GM12891 (cell line): ENCODE measurements around the gene ALDH7A1.

Source experiments
- DNase-seq: peaks from one replicate; pipeline ENCODE4 v3.0.0; 2011; ENCODE audit warnings: low spot score; ENCODE audit not compliant: insufficient read length
- FAIRE-seq: peaks from 2 replicates; lab custom pipeline; 2011; peaks lifted over from hg19 to GRCh38; lab: Jason Lieb, UNC
- PAX5 ChIP-seq: IDR thresholded peaks from 2 replicates; pipeline ENCODE4 v1.6.1; 2011; ENCODE audit warnings: low read length, moderate library complexity, mild to moderate bottlenecking; ENCODE audit not compliant: insufficient read depth, severe bottlenecking
- POLR2A ChIP-seq: IDR thresholded peaks from 2 replicates; pipeline ENCODE4 v1.6.1; 2011; ENCODE audit warnings: low read depth, low read length, control low read depth
- POLR2AphosphoS5 ChIP-seq: IDR thresholded peaks from 2 replicates; pipeline ENCODE4 v1.6.1; 2011; ENCODE audit warnings: low read depth, low read length, control low read depth
- POU2F2 ChIP-seq: IDR thresholded peaks from 2 replicates; pipeline ENCODE4 v1.6.1; 2011; ENCODE audit warnings: low read depth, mild to moderate bottlenecking, control low read depth, low read length, moderate library complexity
- SPI1 ChIP-seq: IDR thresholded peaks from 2 replicates; pipeline ENCODE4 v1.6.1; 2011; ENCODE audit warnings: low read depth, low read length, control low read depth
- TAF1 ChIP-seq: IDR thresholded peaks from 2 replicates; pipeline ENCODE4 v1.6.1; 2011; ENCODE audit warnings: low read depth, low read length, control low read depth

The ALDH7A1 gene

DNA sequence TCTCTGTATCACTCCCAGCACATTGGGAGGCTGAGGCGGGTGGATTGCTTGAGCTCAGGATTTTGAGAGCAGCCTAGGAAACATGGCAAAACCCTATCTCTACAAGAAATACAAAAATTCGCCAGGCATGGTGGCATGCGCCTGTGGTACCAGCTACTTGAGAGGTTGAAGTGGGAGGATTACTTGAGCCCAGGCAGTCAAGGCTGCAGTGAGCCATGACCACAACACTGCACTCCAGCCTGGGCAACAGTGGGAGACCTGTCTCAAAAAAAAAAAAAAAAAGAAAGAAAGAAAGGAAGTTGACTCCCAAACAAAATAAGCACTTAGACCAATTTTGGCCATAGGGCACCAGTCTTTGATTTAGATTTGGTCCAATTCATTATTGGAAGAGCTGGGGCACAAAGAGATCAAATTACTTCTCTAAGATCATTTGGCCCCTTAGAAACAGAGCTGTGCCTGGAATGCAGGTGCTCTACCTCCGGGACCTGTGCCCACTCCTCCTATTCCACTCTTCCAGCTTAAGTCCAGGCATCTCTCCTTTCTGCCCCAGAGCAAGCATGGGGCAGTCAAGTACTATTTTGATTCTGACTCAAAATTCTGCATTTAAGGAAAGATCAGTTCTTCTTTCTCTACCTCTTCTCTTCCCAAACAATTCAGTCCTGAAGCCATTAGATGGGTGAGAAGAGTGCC is 59.0 kb downstream of the ALDH7A1 start:
- FAIRE-seq (no peak), DNase-seq (no peak)
- no peak for TF ChIP-seq POU2F2
- no peak for TF ChIP-seq POLR2AphosphoS5
- no peak for TF ChIP-seq PAX5
- no peak for TF ChIP-seq SPI1
- TF ChIP-seq POLR2A, result no peak
- no peak for TF ChIP-seq TAF1

DNA sequence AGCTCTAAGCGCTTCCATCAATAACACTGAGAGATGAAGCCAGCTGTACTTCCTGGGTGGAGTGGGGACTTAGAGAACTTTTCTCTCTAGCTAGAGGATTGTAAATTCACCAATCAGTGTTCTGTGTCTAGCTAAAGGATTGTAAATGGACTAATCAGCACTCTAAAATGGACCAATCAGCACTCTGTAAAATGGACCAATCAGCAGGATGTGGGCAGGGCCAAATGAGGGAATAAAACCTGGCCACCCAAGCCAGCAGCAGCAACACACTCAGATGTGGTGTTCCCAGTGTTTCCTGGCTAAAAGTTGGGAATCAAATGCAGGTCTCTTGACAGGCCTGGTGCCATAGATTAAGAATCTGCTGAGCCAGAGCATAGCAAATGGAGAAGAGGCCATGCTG is 60.5 kb downstream of the ALDH7A1 start:
- FAIRE-seq (no peak), DNase-seq (no peak)
- TF ChIP-seq POLR2A, result no peak
- TF ChIP-seq POLR2AphosphoS5, result no peak
- no peak for TF ChIP-seq POU2F2
- no peak for TF ChIP-seq SPI1
- no peak for TF ChIP-seq PAX5
- TF ChIP-seq TAF1, result no peak

DNA sequence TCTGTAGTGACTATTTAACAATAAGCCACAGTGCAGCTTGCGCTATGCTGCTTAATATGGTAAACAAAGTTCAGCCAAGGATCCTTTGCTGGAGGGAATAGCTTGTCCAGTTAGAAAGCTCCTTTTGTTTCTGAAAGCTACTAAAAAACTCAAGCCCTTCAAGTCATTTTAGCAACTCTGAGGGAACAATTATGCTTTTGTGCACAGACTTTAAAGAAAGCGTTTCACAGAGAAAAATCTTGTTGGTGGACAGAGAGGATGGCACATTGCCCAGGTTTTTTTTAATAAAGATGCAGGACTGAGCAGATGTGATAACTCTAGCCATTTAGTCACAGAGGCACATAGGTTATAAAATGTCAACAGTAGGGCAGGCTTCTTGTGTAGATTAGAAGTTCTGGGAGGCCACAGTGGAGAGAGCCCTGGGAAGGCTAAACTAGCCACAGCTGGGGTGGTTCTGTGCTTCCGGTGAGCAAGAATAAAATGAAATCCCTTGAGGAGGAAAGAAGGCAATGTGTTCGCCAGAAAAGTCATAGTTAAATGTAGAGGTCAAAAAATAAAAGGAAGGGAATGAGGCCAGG is 63.4 kb downstream of the ALDH7A1 start:
- no peak for FAIRE-seq

DNA sequence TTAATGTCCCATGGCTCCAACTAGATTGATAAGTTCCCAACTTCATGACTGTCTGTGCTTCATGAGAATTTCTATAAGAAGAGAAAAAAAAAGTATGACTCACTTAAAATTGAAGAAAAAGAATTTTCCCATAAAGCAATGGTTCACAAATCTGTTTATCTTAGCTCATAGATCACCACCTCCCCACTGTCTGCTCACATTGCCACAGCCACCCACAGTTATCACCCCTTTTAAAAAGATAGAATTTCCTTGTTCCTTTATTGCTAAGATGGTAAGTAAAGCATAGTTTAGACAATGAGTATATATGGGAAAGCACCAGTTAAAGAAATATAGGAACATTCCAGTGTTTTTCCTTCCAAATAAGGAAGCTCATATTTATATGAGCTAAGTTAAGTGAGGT is 67.1 kb downstream of the ALDH7A1 start:
- TF ChIP-seq TAF1 (no peak), POU2F2 (no peak), POLR2A (no peak), SPI1 (no peak), POLR2AphosphoS5 (no peak), PAX5 (no peak)
- DNase-seq (no peak), FAIRE-seq (no peak)

More for the DNA sequence above, 63.4 kb downstream of the ALDH7A1 start:
- no peak for DNase-seq
- TF ChIP-seq POLR2AphosphoS5 (no peak), SPI1 (no peak), POU2F2 (no peak), PAX5 (no peak), TAF1 (no peak), POLR2A (no peak)

DNA sequence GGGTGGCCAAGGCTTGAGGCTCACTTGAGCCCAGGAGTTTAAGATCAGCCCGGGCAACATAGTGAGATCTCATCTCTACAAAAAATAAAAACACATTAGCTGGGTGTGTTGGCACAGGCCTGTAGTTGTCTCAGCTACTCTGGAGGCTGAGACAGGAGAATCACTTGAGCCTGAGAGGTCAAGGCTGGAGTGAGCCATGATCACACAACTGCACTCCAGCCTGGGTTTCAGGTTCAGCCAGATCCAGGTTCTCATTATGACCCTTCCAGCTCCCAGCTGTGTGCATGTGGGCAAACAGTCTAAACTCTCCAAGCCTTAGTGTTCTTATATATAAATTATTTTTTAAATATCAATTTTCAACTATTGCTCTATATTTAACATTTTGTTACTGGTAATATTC is 67.9 kb downstream of the ALDH7A1 start:
- FAIRE-seq (no peak), DNase-seq (no peak)
- no peak for TF ChIP-seq PAX5
- TF ChIP-seq POLR2A, result no peak
- no peak for TF ChIP-seq TAF1
- no peak for TF ChIP-seq POLR2AphosphoS5
- no peak for TF ChIP-seq SPI1
- no peak for TF ChIP-seq POU2F2

DNA sequence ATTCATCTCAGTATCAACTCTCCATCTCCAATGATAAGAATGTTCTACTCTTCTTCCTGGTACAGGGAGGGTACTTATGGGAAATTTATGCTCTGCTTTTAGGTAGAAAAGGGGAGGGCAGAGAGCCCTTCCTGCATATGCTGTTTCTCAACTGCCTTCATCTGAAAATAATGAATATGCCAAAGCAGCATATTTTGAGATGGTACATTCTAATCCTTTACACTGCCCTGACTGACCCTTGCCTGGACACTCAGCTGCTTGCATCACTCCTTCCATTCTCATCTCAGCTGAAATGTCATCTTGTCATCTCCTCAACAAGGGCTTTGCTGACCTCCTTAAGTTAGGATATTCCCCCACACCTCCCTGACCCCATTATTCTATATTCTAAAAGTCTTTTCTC is 68.5 kb downstream of the ALDH7A1 start:
- FAIRE-seq (no peak), DNase-seq (no peak)
- TF ChIP-seq PAX5 (no peak), TAF1 (no peak), POLR2A (no peak), POLR2AphosphoS5 (no peak), SPI1 (no peak), POU2F2 (no peak)

DNA sequence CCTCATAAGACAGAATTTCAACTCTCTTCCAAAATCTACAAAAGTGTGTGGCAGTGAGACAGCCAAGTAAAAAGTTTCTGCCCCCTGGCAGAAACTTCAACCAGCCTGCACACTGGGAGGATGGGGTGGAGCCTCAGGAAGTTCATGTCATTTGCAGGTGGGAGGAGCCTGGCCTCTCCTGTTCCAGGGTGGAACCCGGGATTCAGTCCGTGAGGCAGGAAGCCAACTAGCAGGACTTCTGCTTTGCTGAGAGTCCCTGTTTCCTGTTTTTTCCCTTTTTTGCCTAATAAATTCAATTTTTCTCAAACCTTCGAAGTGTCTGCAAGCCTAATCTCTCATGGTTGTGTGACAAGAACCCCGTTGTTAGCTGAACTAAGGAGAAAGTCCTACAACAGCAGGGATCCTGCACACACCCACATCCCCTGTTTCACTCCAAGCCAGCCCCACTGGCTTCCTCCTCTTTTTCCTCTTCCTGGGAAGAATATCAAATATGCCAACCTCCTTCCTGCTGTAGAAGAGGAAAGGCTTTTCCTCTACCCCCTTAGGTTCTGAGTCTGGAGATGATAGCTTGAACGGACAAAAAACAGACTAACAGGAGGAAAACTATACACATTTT is 69.3 kb downstream of the ALDH7A1 start:
- DNase-seq (no peak), FAIRE-seq (no peak)
- no peak for TF ChIP-seq POU2F2
- TF ChIP-seq POLR2AphosphoS5, result no peak
- TF ChIP-seq POLR2A, result no peak
- no peak for TF ChIP-seq SPI1
- TF ChIP-seq TAF1, result no peak
- TF ChIP-seq PAX5, result no peak

DNA sequence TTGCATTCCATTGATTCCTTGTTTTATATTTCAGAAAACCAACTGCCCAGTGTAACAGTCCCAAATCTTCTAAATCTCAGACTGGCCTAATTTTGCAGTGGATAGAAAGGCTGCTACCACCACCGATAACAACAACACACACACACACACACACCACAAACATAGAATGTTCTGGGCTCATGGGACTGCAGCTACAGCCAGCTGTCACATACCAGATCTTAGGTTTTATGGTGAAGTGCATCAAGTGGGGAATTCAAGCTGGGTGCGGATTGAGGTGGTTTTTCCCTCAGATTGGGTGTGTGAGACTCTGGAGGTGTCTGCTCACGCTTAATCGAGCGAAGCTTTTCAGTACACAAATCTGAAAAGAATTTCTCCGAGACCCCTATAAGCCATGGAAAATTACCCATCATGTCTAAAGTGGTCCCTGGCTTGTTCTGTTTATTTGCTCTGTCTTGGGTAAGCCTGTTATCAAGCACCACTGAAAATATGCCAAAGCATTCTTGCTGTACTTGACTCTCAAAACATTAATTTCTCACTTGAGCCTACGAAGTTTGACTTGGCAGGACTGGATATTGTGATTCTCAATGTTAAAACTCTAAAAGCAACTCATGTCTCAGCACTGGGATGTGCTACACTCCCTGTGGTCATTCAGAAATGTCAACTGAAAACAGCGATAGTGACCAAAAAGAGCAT is 71.1 kb downstream of the ALDH7A1 start:
- TF ChIP-seq POLR2AphosphoS5 (no peak), POU2F2 (no peak), TAF1 (no peak)
- DNase-seq, result no peak
- no peak for FAIRE-seq

DNA sequence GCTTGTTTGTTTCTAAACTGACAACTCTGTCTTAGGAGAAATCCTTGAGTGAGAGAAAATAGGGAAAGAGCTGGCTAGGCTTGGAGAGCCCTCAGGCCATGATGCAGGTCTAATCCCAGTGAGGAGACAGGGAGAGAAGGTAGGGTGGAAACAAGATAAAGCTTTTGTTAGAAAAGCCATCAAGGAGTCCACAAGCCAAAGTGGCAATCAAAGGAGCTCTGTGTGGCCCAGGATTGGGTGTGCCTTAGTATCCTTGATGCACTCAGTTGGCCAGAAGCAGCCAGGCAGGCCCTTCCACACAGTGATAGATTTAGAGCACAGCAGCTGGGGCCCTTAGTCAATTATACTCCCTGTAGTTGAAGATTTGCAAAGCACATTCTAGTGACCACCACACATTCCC is 73.9 kb downstream of the ALDH7A1 start:
- no peak for DNase-seq
- TF ChIP-seq POLR2AphosphoS5, result no peak
- no peak for TF ChIP-seq POLR2A
- no peak for TF ChIP-seq POU2F2
- no peak for TF ChIP-seq SPI1
- no peak for TF ChIP-seq TAF1
- TF ChIP-seq PAX5, result no peak
- no peak for FAIRE-seq

DNA sequence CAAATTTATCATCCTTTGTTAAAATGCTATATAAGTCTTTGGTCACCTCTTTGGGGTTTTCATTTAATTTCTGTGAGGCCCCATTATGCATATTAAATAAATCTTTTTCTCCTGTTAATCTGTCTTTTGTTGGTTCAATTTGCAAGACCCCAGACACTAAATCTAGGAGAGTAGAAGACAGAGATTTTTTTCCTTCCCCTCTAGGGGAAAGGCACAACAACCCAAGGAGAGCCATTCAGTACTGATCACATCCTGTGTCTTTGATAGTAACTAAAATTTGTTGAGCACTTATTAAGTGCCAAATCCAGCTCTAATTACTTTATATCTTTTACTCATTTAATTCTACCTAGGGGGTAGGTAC is 74.4 kb downstream of the ALDH7A1 start:
- DNase-seq (no peak), FAIRE-seq (no peak)
- TF ChIP-seq POU2F2, result no peak
- TF ChIP-seq SPI1, result no peak
- TF ChIP-seq POLR2AphosphoS5, result no peak
- no peak for TF ChIP-seq PAX5
- TF ChIP-seq TAF1, result no peak
- no peak for TF ChIP-seq POLR2A
